Fibroblast of skin of left quadriceps (primary cell): Measurements from ENCODE around the gene PPP1R9B.

Source experiments
- DNase-seq, 2 experiments: peaks; one replicate each; pipeline ENCODE4 v3.0.0-alpha.2; 2013; ENCODE audit warnings: low read depth in 2 of 2

The PPP1R9B gene

DNA sequence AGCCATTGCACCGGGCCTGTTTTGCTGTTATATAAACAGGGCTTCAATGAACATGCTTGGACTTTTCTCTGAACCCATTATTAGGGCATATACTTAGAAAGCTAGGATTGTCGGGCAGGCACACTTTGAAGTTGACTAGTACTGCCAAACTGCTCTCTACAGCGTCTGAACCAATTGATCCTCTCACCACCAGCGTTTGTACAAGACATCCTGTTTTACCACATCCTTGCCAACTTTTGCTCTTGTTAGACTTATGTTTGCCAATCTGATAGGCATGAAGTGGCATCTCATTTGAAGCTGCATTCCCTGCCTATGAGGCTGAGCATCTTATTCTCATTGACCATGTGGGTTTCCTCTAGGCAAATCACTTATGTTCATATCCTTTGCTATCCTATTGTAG is 7.4 kb upstream of the PPP1R9B start:
- DNase-seq, result no peak

- DNase-seq, result no peak
Observed at GRCh38 chr17:50155115-50155819, 4.8 kb upstream of the PPP1R9B start.

GRCh38 chr17:50154604-50155003 is 4.1 kb upstream of the PPP1R9B start:
- DNase-seq, result no peak

GRCh38 chr17:50153650-50154575 is 3.4 kb upstream of the PPP1R9B start:
- no peak for DNase-seq

DNA sequence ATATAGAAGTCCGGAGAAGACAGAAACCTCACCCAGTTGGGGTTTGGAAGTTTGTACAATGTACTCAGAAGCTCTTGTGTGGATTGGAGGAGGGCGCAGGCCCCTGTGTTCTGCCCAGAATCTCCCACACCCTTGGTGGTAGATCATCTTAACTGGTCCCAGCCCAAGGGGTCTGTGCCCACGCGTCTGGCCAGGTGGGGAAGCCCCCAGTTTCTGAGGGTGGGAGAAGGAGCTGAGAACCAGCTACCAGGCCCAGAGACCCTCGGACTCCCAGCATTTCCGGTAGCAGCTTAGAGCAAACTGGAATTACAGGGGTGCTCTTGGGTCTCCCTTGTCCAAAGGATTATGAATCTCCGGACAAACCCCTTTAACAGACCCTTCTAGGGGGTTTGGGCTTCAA is 2.3 kb upstream of the PPP1R9B start:
- no peak for DNase-seq

DNA sequence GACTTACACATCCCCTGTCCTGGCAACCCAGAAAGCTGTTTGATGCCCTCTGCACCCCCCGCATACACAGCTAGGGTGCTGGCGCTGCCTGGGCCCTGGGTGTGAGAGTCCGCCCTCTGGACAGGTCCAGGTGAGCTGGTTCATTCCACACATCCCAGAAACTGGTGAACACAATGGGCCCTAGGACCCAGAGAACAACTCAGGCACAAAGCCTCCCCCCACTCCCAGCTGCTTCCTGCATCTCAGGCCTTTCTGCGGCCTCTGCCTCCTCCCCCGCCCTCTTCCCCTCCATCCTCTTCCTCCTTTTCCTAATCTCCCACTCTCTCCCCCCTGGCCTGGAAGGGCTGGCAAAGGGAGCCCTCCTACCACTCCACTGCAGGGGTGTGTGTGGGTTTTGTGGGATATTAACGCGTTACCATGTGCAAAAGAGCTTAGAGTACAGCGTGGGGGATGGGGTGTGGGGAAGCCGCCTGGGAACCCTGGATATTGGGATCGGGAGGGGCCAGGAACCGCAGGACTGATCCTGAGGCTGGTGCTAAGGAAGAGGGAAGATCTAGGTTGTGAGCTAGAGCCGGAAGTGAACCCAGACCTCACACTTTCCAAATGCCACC is 1.6 kb upstream of the PPP1R9B start:
- DNase-seq, result peak in 1 of 2 experiments; percentile 77

DNA sequence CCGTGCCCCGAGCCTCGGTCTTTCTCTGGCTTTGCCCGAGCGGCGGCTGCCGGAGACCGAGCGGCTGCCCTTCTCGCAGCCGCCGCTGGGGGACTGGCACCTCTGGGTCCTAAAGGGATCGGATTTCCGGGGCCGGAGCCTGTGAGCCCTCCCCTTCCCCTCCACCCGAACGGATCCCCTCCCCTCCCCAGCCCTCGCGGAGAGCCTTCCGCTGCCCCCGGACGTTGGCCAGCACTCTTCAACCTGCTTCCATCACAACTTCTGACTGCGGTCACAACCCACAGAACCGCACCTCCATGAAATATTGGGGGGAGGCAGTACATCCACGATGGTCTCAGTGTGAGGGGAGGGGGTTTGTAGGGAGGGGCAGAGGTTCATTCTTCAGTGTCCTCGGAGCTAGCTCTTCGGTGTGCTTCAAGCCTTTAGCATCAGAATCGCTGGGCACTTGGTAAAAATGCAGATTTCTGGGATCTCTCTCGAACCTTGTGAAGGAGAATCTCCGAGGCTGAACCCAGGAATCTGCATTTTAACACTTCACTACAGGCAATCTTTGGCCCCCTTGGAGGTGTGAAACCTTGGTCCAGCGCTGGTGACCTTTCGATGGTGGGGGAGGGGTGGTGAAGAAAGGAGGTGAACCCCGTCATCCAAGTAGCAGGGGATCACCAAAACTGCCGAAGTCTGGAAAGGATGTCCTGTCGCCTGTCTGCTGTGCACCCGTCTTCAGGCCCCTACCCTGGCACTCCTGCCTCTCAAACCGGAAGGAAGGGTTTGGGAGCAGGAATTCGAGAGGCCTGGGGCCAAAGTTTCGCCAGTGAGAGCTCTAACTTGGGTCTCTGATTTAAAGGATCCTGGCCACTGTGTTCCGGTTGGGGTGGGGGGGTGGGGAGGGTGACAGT is 812 bp upstream of the PPP1R9B start:
- DNase-seq, result peak; percentile 80 to 82

DNA sequence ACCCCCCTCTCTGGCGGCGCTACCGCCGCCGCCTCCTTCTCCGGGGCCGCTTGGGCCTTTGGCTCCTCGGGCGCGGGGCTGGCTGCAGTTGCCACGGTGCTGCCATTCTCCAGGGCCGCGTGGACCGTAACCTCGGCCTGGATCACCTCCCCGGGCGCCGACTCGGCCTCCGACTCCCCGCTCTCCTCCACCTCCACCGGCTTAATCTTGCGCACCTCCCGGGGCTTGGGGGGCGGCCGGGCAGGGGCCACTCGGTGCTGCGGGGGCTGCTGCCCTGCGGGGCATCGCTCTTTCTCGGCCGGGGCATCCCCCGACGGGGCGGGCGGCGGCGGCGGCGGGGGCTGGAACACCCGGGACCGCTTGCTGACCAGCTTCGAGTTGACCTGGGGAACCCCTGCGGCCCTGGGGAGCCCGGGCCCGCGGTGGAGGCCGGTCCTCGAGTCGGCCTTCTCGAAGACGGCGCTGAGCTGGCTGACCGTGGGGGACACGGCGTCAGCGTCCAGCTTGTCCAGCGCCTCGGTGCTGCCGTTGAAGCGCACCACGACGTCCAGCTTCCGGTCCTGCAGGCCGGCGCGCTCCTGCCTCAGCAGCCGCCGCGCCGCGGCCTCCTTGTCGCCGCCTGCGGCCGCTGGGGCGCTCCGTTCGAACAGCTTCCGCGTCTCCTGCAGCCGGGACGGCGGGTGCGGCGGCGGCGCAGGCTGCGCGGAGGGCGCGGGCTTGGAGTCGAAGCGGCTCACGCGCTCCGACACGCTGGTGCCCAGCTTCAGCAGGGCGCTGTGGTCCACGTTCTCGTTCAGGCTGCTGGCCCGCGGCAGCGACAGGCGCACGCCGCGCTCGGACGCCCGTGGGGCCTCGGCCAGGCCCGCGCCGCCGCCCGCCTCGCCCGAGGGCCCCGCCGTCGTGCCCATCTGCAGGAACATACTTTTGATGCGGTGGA is 792 bp downstream of the PPP1R9B start:
- DNase-seq, result no peak

- no peak for DNase-seq
Observed at GRCh38 chr17:50149091-50149416, 1.4 kb downstream of the PPP1R9B start.

DNA sequence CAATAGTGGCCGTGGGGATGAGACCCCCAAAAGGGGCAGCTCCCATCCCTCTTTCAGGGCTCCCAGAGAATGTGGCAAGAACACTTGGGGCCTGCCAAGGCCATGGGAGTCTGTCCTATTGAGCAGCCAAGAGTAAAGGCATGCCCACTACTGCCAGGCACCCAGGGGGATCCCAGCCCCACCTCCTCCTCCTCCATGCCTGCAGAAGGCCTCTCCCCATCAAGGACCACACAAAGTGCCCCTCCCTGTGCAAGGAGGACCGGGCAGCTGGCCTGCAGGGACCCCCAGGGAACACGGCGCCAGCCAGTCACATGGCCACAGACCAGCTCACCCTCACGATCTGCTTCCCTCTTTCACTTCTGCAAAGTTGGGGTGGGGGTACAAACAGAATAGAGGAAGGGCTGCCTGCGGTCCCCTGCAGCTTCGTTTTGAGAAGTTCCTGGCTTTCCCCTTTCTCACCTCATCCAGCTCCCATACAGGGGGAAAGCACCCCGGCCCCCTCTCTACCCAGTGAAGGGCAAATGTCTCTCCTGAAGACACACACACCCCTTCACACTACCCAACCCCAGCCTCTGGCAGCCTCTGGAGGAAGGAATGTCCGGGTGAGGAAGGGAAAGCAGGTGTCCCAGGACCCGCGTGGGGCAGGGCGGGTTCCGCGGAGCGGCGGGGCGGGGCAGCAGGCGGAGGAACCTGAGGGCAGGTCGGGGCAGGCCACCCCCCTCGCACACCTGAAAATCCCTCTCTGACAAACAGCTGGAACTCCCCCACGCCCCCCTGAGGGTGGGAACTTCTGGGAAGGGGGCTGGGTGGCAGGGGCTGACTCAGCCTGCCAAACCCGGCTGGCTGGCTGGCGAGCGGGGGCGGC is 2.0 kb downstream of the PPP1R9B start:
- DNase-seq, result no peak

DNA sequence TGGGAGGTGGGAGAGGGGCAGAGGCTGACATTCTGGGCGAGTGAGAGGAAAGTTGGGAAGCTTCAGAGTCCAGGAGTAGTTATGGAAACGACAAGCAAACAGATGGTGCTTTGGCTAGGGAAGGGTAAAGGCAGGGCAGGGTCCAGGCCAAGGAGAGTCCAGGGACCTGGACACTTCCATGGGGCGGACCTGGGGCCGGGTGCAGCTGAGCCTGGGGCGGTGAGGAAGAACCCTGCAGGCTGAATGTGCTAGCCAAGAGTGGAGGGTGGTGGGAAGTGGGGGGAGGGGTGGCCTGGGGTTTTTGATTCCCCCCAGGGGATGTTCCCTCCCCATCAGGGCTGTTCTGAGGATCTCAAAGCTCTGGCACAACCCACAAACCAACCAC is 2.6 kb downstream of the PPP1R9B start:
- no peak for DNase-seq

GRCh38 chr17:50146927-50147665 is 3.4 kb downstream of the PPP1R9B start:
- DNase-seq, result no peak

DNA sequence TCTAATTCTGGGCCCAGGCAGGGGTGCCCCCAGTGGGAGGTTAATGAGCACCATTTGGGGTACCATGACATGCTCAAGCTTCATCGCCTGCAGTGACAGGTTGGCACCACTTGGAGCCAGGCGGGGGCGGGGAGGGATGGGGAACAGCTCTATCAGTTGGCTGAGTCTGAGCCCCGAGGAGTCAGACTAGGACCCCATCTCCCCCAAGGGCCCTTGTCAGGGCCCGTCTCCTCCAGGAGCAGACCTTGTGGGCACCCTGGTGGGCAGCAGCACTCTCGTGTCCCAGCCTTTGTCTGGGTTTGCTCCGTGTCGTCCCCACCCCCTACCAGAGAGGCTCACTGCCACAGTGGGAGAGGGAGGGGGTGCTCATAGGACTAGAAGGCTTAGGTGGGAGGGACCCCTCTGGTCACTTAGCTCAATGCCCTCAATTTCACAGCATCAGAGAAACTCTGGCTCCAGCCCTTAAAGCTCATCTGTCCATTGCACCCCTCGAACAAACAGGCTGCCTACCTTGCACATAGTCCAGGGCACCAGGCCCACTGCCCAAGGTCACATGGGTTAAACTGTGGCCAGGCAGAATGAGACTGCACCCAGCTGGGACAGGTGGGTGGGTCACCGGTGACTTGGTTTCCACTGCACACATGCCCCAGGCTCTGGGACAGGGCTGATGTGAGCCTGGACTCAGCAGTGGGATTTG is 4.1 kb downstream of the PPP1R9B start:
- DNase-seq, result no peak

DNA sequence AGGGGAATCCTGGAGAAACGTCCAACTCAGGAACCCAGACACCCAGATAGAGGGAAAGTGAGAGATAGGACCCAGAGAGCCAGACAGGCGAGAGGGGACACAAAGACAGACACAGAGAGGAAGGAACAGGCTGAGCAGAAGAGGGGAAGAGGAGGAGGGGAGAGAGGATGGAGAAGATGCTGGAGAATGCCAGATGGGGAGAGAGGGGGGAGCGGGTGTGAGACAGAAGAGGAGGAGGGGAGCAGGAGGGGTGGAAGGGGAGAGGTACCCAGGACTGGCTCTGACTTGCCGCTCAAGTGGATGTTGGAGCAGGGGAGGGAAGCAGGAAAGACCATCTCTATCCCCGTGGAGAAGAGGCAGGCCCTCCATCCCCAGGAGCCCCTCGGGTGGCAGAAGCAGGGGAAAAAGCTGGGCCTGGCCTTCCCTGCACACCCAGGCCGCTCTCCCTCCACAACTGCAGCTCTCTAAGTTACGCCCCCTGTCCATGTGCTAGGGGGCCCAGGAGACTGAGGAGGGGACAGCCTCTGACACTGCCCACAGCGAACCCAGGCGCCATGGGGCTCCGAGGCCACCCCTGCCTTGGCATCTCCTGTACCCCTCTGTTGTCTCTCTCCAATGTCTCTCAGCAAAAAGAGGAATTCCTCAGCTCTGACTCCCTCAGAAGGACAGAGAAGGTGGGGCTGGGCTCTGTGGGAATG is 4.8 kb downstream of the PPP1R9B start:
- DNase-seq, result no peak

GRCh38 chr17:50144845-50145531 is 5.5 kb downstream of the PPP1R9B start:
- no peak for DNase-seq

GRCh38 chr17:50144355-50144754 is 6.1 kb downstream of the PPP1R9B start:
- no peak for DNase-seq
